Mesodermal cell (in vitro differentiated cells): ENCODE data around the gene DENND11.
A peak's percentile ranks its signal among the peaks of the same experiment; 100 is the strongest.

ENCODE experiments used
- H3K27ac ChIP-seq: 2 replicates; pipeline ENCODE4 v1.7.0; 2013; ENCODE audit warnings: mild to moderate bottlenecking, low read depth, low read length, moderate library complexity; ENCODE audit not compliant: severe bottlenecking
- H3K36me3 ChIP-seq: 2 replicates; pipeline ENCODE4 v1.7.1; 2013; ENCODE audit warnings: mild to moderate bottlenecking, low read length, moderate library complexity; ENCODE audit not compliant: control insufficient read depth, insufficient read depth
- H3K4me1 ChIP-seq: one replicate; pipeline ENCODE4 v1.7.1; 2013; ENCODE audit warnings: mild to moderate bottlenecking, low read length; ENCODE audit not compliant: insufficient read depth, control insufficient read depth, poor library complexity, severe bottlenecking
- H3K4me3 ChIP-seq: 2 replicates; pipeline ENCODE4 v1.7.0; 2013; ENCODE audit warnings: low read length, control low read depth, mild to moderate bottlenecking; ENCODE audit not compliant: insufficient read depth, poor library complexity, severe bottlenecking; ENCODE audit errors: extremely low read depth
- H3K9me3 ChIP-seq: 2 replicates; pipeline ENCODE4 v1.7.1; 2013; ENCODE audit warnings: mild to moderate bottlenecking, low read length, moderate library complexity; ENCODE audit not compliant: control insufficient read depth
- WGBS, 2 experiments: methylation state at CpG; one replicate each; pipeline ENCODE4 v1.1.5; 2013; ENCODE audit warnings: missing lambda C conversion rate in 2 of 2; ENCODE audit not compliant: insufficient coverage in 2 of 2; 5-methylcytosine and 5-hydroxymethylcytosine counted together

The DENND11 gene

DNA sequence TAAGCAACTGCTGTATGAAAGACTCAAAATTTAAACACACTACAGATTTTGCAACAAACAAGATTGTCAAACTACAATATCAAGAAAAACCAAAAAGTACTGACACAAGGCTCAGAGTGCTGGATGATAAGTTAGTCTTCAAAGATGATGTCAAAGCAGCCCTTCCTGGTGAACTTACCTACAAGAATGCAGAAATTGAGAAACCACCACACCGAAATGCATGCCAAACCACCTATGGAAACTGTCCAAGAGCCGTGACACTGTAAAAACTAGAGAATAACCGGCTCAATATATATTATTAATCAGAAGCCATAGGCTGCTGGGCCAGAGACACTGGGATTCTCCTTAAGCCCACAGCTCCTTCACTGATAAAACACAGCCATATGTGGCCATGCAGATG lies 25.3 kb downstream of the DENND11 start:
- Histone ChIP-seq H3K27ac (no peak overlapping the region), H3K36me3 (peaks cover 26% of the 10 kb centered on the region), H3K4me1 (peaks cover 12% of the 10 kb centered on the region), H3K4me3 (no peak overlapping the region), H3K9me3 (no peaks in the 10 kb centered on the region)
- WGBS, 2 experiments = 93 to 96% methylated on average over 3 of the region's 3 CpGs

DNA sequence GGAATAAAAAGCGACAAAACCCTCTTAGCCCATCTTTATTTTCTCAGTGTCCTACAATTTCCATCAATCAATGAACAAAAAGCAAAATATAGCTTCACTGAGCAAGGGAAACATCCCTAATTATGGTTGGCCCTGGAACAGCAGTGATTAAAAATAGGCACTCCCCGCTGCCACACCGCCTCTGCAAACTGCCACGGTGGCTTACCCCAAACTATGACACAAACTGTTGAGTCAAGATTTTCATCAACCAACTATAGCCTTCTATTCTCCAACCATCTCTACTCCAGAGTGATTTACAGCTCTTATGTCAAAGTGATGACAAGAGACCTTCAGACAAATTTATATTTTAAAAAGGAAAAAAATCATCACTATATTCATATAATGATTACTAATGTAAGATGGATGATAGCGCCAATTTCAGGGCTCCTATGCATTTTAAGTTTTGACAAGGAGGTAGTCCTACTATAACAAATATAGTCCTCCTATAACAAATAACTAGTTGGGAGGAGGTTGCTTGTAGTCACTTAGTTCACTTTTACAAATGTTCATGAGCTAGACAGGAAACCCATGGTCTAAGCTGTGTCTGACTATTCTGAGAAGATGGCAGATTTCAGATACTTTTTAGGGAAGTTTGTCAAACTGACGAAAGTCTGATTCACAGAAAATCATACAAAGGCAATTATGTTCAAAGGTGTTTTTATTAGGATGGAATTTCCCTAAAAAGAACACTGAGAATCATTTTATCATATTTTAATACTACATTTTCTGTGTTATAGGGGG lies 26.3 kb downstream of the DENND11 start:
- Histone ChIP-seq H3K4me1 (peaks cover 12% of the 10 kb centered on the region), H3K4me3 (no peak overlapping the region), H3K27ac (no peak overlapping the region), H3K9me3 (no peaks in the 10 kb centered on the region), H3K36me3 (peaks cover 33% of the 10 kb centered on the region)
- WGBS, 2 experiments = 97% methylated on average over 4 of the region's 6 CpGs; no CpG with 5 or more reads in 1 of the 2 experiments

DNA sequence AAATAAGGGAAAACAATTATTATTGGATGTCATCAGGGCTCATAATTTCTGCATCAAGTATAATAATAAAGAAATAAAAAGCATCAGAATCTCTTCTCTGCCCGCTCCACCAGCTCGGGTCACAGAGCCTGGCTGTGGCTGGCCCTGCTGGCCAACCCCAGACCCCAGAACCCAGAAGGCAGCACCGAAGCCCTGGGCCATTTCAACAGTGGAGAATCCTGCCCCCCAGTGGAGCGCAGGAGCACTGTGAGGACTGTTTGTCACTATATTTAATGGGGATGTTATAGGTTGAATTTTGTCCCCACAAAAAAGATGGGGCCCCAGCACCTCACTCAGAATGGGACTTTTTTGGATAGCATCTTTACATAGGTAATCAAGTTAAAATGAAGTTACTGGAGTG lies 27.3 kb downstream of the DENND11 start:
- H3K36me3 ChIP-seq = peaks cover 31% of the 10 kb centered on the region
- 38 to 59% methylated on average over 2 of the region's 4 CpGs for WGBS, 2 experiments
- no peaks in the 10 kb centered on the region for H3K9me3 ChIP-seq
- no peak overlapping the region for H3K4me3 ChIP-seq
- H3K4me1 ChIP-seq = peaks cover 12% of the 10 kb centered on the region
- peak overlapping the region; percentile 91 for H3K27ac ChIP-seq

DNA sequence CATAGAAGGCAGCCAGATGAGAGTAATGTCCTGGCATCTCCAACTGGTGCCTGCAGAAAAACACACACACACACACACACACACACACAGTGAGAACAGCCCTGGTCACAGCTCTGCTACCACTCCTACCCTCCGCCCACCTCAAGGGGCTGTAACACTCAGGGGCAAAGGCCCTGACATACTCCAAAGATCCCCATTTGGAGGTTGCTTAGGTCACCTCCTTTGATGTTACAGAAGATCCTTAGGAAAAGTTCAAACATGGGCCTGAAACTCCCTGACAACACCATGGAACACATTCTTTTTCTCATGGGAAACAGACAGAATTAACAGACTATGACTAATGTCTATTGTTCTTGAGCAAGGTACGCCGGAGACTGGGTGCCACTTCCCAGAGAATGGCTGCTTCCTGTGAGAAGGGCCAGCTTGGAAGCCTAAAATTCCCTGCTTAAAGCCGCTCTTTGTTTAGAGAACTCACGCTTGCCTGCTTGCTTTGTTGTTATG lies 27.7 kb downstream of the DENND11 start:
- peak overlapping the region; percentile 91 for H3K27ac ChIP-seq
- peaks cover 12% of the 10 kb centered on the region for H3K4me1 ChIP-seq
- 73 to 77% methylated on average over 2 to 3 of the region's 5 CpGs for WGBS, 2 experiments
- H3K4me3 ChIP-seq = no peak overlapping the region
- H3K36me3 ChIP-seq = peaks cover 31% of the 10 kb centered on the region
- H3K9me3 ChIP-seq = no peaks in the 10 kb centered on the region

DNA sequence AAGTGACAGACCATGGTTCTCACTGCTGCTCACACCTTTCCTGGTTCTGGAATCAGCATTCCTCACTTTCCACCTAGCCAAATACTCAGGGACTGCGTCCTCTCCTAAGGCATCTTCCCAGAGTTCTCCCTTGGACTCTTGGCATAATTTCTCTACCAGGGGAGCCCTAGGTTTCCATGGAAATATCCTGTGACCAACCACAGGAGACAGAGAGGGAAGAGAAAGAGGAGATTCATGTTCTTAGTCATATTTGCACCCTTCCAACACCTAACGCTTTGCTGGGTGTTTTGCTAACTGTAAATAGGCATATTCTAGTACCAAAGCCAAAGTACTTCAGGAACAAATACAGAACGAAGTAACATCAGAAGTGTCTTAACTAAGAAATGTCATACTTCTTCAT lies 28.6 kb downstream of the DENND11 start:
- WGBS, 2 experiments = 100% methylated on average over 2 of the region's 3 CpGs; no CpG with 5 or more reads in 1 of the 2 experiments
- peaks cover 35% of the 10 kb centered on the region for H3K36me3 ChIP-seq
- H3K27ac ChIP-seq = peak overlapping the region; percentile 91
- no peaks in the 10 kb centered on the region for H3K9me3 ChIP-seq
- peaks cover 12% of the 10 kb centered on the region for H3K4me1 ChIP-seq
- no peak overlapping the region for H3K4me3 ChIP-seq

DNA sequence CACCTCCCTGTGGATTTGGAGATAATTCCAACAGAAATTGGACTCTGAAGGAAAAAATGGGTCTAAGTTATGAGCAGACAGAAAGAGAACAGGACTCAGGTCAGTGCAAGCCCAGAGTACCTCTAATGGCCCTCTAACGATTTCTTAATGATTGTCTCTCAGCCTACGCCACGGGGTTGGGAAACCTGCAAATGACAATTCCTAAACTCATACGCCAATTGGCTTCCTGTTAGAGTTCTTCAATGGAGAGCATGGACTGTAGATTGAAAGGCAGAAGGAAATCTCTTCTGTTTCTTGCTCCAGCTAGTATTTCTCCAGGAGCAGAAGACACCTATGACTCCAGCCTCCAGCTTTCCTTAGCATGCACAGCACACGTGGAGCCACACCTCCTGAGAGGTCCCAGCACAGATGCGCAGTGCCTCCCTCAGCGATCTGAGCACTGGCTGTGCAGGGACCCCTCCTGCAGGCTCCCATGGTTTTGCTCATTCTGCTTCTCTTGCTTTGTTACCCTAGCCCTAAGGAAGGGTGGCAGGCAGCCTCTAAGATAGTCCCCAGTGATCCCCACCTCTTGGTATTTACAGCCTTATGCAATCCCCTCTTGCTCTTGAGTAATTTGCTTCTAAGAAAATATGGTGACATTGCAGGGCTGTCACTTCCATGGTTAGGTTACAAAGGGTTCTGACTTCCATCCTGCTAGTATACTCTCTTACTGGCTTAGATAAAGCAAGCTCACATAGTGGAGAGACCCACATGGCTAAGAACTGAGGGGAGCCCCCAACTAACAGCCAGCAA lies 30.1 kb downstream of the DENND11 start:
- H3K4me1 ChIP-seq = peaks cover 12% of the 10 kb centered on the region
- H3K4me3 ChIP-seq = no peak overlapping the region
- H3K27ac ChIP-seq = no peak overlapping the region
- 90 to 100% methylated on average over 4 to 7 of the region's 7 CpGs for WGBS, 2 experiments
- peaks cover 35% of the 10 kb centered on the region for H3K36me3 ChIP-seq
- no peaks in the 10 kb centered on the region for H3K9me3 ChIP-seq

DNA sequence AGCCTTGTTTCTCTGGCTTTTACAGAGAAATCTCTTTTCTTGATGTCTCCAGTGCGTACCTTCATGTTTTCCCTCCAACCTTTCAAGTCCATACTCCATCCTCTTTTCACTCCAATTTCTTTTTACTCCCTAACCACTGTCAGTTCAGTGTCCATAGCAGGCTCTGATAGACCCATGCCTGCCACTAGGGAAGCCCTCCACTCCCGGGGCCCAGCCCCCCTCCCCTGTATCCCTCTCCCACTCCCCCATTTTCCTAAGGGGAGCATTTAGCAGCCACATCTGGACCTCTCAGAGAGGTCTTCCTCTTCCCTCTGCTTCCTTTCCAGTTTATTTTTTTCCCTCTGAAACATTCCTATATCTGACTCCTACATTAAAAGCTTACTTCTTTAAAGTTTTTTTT lies 33.1 kb downstream of the DENND11 start:
- Histone ChIP-seq H3K36me3 (peaks cover 56% of the 10 kb centered on the region), H3K9me3 (no peaks in the 10 kb centered on the region), H3K27ac (no peak overlapping the region), H3K4me3 (no peak overlapping the region), H3K4me1 (peaks cover 2% of the 10 kb centered on the region)
- 94 to 96% methylated on average over 2 of the region's 2 CpGs for WGBS, 2 experiments

DNA sequence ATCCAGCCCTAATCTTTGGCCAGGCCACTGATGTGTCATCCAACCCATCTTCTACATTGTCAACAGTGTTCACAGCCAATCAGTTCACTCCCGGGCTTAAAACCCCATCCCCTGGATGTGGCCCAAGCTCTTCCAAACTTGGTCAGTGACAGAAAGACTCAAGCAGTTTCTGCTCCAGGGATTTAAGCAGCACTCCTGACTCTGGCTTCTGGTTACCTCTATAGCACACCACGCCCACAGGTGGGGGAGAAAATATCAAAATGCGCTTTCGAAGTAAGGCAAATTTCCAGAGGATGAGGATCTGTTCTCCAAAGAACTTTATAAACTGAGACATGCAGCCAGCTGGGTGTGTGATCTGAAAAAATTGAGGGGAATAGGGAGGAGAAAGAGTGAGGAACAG lies 35.9 kb downstream of the DENND11 start:
- Histone ChIP-seq H3K36me3 (peaks cover 55% of the 10 kb centered on the region), H3K9me3 (no peaks in the 10 kb centered on the region), H3K4me3 (no peak overlapping the region), H3K27ac (no peak overlapping the region), H3K4me1 (no peaks in the 10 kb centered on the region)
- WGBS, 2 experiments = 86 to 98% methylated on average over 2 to 4 of the region's 4 CpGs

DNA sequence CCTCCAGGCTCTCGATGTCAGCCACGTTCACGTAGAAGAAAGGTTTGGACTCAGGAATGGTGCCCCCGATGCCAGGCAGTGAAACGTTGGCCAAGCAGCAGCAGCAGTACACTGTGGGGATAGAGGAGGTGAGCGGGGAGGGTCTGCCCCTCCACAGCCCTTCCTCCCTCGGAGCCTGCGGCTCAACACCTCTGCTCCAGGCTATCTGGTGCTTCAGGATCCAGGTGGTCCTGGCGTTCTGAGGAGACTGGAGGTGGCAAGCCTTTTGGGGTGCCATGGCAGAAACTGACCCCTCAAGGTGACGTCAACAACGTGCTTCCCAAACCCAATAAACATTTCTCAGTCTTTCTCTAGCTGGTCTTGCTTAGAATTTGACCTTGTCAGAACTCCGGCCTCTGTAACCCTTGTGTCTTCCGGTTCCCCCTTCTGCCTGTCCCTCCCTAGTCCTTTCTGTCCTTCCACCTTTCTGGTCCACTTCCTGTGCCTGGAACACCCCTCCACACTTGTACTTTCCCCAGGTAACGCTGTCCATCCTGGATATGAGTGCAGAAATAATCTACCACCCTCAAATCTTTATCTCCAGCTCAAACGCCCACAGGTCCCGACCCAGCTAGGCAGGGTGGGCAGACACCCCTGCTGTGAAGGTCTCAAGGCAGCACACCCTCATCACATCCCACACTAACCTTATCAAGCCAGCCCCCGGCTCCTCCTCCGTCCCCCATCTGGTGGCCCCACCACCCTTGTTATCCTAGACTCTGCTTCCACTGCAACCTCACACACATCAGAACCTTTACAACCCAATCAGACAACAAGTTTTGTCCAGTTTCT lies 36.5 kb downstream of the DENND11 start:
- no peak overlapping the region for H3K4me3 ChIP-seq
- H3K4me1 ChIP-seq = no peaks in the 10 kb centered on the region
- WGBS, 2 experiments = 95 to 96% methylated on average over 15 to 16 of the region's 18 CpGs
- H3K27ac ChIP-seq = no peak overlapping the region
- peaks cover 50% of the 10 kb centered on the region for H3K36me3 ChIP-seq
- no peaks in the 10 kb centered on the region for H3K9me3 ChIP-seq

DNA sequence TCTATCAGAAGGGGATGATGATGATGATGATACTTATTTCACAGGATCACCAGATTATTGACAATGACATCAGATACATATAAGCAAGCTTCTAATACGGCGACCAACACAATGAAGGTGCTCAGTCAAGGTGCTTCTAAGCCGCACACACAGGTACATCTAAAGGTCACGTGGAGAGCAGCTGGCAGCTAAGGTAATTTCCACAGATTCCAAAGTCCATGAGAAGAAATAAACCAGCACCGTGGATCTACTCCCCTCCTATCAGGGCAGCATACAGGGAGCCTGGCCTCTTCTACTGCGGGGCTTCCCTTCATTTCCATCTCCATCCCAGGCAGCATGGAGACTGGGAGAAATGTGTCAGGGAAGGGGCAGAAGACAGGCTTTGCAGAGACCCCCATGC lies 37.5 kb downstream of the DENND11 start:
- H3K9me3 ChIP-seq = no peaks in the 10 kb centered on the region
- H3K4me3 ChIP-seq = no peak overlapping the region
- no peak overlapping the region for H3K27ac ChIP-seq
- H3K36me3 ChIP-seq = peaks cover 56% of the 10 kb centered on the region
- 98 to 100% methylated on average over 4 of the region's 6 CpGs for WGBS, 2 experiments
- no peaks in the 10 kb centered on the region for H3K4me1 ChIP-seq
